K562 (cell line): ENCODE data around the gene DPYSL4.

Experiments used
- ILF3 ChIP-seq: fragments of 450-650 bp; IDR thresholded peaks from 2 replicates; pipeline ENCODE4 v1.6.1; 2018; ENCODE audit warnings: antibody characterized with exemption, mild to moderate bottlenecking, moderate library complexity, borderline replicate concordance
- MXI1 ChIP-seq: IDR thresholded peaks from 2 replicates; pipeline ENCODE4 v1.6.1; 2011; ENCODE audit warnings: low read depth, mild to moderate bottlenecking, improper control_type of control experiment, low read length
- MYC ChIP-seq, 2 experiments: fragments of 250-450 bp in 1 of 2; sonication (Bioruptor Pico) in 1 of 2; IDR thresholded peaks; 2 replicates each; pipeline versions ENCODE4 v1.5.1 to v1.6.1; 2012 to 2021; ENCODE audit warnings: low read depth in 2 of 2, borderline replicate concordance in 1 of 2, improper control_type of control experiment in 1 of 2, low read length in 1 of 2, mild to moderate bottlenecking in 1 of 2, moderate library complexity in 1 of 2
- RCOR1 ChIP-seq, 2 experiments: IDR thresholded peaks; 2 replicates each; pipeline ENCODE4 v1.6.1; 2012; ENCODE audit warnings: low read depth in 2 of 2, low read length in 2 of 2, borderline replicate concordance in 1 of 2, improper control_type of control experiment in 1 of 2
- SIN3B ChIP-seq: fragments of 450-650 bp; IDR thresholded peaks from 2 replicates; pipeline ENCODE4 v1.6.1; 2017; ENCODE audit warnings: low read depth, mild to moderate bottlenecking, moderate library complexity
- ZNF668 ChIP-seq: fragments of 250-450 bp; sonication (Bioruptor Pico); IDR thresholded peaks from 2 replicates; pipeline ENCODE4 v1.8.0; 2022; ENCODE audit warnings: mild to moderate bottlenecking, inconsistent platforms
- TF ChIP-seq, protein P1 (sequence below), 3 experiments: fragments of 200-800 bp in 1 of 3; sonication (Bioruptor generic) in 1 of 3; sonication (generic) in 1 of 3; formaldehyde crosslinking in 1 of 3; IDR thresholded peaks; 2 replicates each; pipeline versions ENCODE4 v1.6.1 to v1.8.0; 2016 to 2022; ENCODE audit warnings: mild to moderate bottlenecking in 2 of 3, missing compliant biosample characterization in 2 of 3, missing genetic modification characterization in 2 of 3, missing genetic modification reagents in 1 of 3
- TF ChIP-seq, protein P2 (sequence below): sonication (generic); formaldehyde crosslinking; IDR thresholded peaks from 2 replicates; pipeline ENCODE4 v1.5.0; 2020; ENCODE audit warnings: missing genetic modification reagents
- TF ChIP-seq, protein P3 (sequence below): sonication (generic); formaldehyde crosslinking; IDR thresholded peaks from 2 replicates; pipeline ENCODE4 v1.8.1; 2022; ENCODE audit warnings: missing genetic modification reagents
- TF ChIP-seq, protein P4 (sequence below), 2 experiments: fragments of 450-650 bp in 1 of 2; sonication (generic) in 1 of 2; formaldehyde crosslinking; conservative IDR thresholded peaks; 2 replicates each; pipeline versions ENCODE4 v1.4.0 to v1.8.1; 2020 to 2022; ENCODE audit warnings: mild to moderate bottlenecking in 1 of 2, missing genetic modification reagents in 1 of 2
- TF ChIP-seq, protein P5 (sequence below): sonication (generic); formaldehyde crosslinking; IDR thresholded peaks from 2 replicates; pipeline ENCODE4 v1.8.0; 2022; ENCODE audit warnings: mild to moderate bottlenecking, missing genetic modification reagents

DNA sequence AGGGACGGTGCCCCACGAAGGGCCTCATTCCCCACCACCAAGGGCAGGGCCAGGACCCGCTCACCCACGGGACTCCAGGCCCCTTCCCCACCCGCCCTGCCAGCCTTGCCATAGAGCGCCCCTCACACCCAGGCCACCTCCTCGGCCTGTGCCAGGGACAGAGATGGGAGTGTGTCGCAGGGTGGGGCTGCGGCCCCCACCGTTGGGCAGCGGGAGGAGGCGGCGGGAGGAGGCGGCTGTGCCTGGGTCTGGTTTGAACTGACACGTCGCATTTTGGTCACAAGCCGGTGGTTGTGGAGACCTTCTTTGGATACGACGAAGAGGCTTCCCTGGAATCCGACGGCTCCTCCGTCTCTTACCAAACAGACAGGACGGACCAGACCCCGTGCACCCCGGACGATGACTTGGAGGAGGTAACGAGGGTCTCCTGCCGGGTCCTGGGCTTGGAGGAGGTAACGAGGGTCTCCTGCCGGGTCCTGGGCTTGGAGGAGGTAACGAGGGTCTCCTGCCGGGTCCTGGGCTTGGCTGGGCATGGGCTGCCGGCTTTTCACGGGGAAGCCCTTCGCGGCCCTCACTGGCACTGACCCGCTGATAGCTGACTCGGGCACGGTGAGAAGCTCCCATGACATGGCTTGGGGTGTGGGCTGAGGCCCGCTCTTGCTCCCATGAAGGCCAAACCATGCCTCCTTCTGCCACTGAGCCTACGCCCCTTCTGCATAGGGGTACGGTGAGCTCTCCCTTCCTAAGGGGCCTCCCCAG is 46.4 kb upstream of the DPYSL4 start:
- TF ChIP-seq ILF3: no peak
- TF ChIP-seq, protein P1, sequence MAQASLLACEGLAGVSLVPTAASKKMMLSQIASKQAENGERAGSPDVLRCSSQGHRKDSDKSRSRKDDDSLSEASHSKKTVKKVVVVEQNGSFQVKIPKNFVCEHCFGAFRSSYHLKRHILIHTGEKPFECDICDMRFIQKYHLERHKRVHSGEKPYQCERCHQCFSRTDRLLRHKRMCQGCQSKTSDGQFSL (CRISPR knock-in tag; IDR thresholded peaks at IDR 0.05): no peak
- TF ChIP-seq, protein P1 (tag; IDR thresholded peaks at IDR 0.05): no peak
- no peak for TF ChIP-seq MXI1
- no peak for TF ChIP-seq RCOR1 (IDR thresholded peaks at IDR 0.05; ENCODE audit: borderline replicate concordance in 1 of 2, low read depth in 2 of 2, low read length in 2 of 2)
- TF ChIP-seq, protein P2, sequence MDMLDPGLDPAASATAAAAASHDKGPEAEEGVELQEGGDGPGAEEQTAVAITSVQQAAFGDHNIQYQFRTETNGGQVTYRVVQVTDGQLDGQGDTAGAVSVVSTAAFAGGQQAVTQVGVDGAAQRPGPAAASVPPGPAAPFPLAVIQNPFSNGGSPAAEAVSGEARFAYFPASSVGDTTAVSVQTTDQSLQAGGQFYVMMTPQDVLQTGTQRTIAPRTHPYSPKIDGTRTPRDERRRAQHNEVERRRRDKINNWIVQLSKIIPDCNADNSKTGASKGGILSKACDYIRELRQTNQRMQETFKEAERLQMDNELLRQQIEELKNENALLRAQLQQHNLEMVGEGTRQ (CRISPR knock-in tag): no peak
- TF ChIP-seq MYC (IDR thresholded peaks at IDR 0.05; ENCODE audit: low read depth, low read length): no peak
- no peak for TF ChIP-seq MYC (CRISPR knock-in tag; IDR thresholded peaks at IDR 0.05; ENCODE audit: borderline replicate concordance, low read depth)
- no peak for TF ChIP-seq ZNF668 (CRISPR knock-in tag)
- no peak for TF ChIP-seq SIN3B
- TF ChIP-seq, protein P3, sequence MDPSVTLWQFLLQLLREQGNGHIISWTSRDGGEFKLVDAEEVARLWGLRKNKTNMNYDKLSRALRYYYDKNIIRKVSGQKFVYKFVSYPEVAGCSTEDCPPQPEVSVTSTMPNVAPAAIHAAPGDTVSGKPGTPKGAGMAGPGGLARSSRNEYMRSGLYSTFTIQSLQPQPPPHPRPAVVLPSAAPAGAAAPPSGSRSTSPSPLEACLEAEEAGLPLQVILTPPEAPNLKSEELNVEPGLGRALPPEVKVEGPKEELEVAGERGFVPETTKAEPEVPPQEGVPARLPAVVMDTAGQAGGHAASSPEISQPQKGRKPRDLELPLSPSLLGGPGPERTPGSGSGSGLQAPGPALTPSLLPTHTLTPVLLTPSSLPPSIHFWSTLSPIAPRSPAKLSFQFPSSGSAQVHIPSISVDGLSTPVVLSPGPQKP (CRISPR knock-in tag): no peak
- TF ChIP-seq, protein P4, sequence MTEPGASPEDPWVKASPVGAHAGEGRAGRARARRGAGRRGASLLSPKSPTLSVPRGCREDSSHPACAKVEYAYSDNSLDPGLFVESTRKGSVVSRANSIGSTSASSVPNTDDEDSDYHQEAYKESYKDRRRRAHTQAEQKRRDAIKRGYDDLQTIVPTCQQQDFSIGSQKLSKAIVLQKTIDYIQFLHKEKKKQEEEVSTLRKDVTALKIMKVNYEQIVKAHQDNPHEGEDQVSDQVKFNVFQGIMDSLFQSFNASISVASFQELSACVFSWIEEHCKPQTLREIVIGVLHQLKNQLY (CRISPR knock-in tag; conservative IDR thresholded peaks at IDR 0.05): no peak
- TF ChIP-seq, protein P5, sequence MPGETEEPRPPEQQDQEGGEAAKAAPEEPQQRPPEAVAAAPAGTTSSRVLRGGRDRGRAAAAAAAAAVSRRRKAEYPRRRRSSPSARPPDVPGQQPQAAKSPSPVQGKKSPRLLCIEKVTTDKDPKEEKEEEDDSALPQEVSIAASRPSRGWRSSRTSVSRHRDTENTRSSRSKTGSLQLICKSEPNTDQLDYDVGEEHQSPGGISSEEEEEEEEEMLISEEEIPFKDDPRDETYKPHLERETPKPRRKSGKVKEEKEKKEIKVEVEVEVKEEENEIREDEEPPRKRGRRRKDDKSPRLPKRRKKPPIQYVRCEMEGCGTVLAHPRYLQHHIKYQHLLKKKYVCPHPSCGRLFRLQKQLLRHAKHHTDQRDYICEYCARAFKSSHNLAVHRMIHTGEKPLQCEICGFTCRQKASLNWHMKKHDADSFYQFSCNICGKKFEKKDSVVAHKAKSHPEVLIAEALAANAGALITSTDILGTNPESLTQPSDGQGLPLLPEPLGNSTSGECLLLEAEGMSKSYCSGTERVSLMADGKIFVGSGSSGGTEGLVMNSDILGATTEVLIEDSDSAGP (CRISPR knock-in tag): no peak
